ENCODE measurements around the gene CHRM3. TPM values are rescaled to one million over a fixed set of nuclear protein-coding genes. Genes with fewer than 3 reads are reported as not detected.

Gene CHRM3
- 44.3 TPM for total RNA-seq

DNA sequence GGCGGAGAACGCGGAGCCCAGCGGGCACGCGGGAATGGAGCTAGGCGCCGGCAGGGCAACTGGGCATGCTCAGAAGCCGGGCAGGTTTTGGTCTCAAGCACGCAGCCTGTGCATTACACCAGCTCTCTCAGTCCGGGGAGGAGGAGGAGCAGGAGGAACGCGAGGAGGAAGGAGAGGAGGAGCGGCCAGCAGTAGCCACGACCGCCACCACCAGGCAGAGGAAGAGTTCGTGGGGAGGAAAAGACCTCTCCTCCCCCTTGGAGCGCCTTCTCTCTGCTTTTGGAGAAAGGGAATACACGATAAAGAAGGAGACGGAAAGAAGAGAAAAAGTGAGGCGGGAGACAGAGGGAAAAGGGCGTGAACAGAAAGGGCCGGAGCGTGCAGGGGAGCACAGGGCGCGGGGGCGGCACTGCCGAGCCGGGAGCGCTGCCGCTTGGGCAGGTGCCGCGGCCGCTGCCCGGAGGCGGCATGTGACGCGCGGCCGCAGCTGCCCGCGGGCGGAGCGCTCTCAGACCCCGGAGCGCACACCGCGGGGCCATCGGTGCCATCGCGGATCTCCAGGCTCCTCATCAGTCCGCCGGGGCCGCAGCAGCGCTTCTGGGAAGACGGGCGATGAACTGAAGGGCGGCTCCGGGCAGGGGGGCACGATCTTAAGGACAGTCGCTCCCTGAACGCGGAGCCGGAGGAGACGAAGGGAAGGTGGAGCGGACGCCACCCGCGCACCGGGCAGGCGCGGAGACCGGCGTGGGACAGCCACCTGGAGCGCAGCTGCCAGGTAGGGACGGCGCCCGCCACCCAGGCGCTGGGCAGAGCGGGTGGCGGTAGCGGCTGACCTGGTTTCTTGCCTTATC lies at the start of gene CHRM3:
Gene CHRM3 (plus strand): TSS at position 116 of the 851 bp plus-strand sequence. CDS start 520,884 bp downstream, outside the sequence.

